Activated naive CD4-positive, alpha-beta T cell treated with Interleukin-2 at 50 U/mL for 16 hours (primary cell): Measurements from ENCODE around the gene ZNF195.
"Not testable (repeated sequence)": the region's sequence is repeated elsewhere in the genome, so short reads cannot be mapped to it uniquely, and the experiment has no call there.

ENCODE experiments used
- DNase-seq: peaks from one replicate; pipeline ENCODE4 v3.0.0-alpha.2; 2020

Gene ZNF195

DNA sequence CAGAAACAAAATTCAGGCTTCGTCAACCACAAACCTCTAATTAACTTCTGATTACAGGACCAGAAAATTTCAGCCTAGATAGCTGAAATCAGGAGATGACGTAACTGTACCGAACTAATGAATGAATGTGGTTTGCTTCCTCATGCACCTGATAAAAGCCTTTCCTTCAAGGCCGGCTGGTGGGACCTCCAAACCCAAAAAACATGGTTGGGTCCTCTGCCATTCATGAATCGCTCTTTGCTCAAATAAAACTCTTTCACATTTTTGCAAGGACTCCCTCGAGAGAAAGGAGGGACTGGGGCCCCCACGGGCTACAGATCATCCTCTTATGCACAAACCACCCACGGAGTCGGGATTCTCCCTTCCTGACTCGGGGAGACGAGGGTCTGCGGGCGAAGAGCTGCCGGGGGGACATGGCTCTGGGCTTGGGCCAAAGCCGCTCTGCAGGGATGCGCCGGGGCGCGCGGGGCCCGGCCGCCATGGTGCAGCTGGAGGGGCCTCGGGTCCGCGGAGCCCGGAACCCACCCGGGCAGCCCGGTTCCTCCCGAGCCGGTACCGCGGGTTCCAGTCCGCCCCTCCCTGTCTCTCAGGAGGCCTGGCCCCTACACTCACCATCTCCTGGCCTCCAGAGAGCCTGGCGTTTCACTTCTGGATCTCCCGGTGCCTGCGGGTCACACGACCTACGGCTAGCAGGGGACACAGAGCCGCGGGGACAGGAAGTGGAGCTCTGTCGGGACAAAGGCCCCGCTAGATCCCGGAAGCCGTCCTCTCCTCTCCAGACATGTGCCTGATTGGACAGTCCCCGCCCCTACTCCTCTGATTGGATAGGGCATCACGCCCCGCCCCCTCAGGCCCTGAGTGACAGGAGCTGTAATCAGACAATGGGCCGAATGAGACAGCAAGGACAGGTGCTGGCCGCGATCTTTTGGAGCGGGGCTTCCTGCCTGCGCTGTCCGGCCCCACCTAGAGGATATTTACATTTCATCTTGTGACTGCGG, at the start of gene ZNF195:
Gene ZNF195, minus strand, starts transcription at position 721 of the 998 bp plus-strand sequence. Its CDS starts 106 bp downstream, at position 615.
- DNase-seq, result peak; percentile 99

GRCh38 chr11:3428076-3428475, 49.1 kb upstream of the ZNF195 start:
- not testable (repeated sequence) for DNase-seq

DNA sequence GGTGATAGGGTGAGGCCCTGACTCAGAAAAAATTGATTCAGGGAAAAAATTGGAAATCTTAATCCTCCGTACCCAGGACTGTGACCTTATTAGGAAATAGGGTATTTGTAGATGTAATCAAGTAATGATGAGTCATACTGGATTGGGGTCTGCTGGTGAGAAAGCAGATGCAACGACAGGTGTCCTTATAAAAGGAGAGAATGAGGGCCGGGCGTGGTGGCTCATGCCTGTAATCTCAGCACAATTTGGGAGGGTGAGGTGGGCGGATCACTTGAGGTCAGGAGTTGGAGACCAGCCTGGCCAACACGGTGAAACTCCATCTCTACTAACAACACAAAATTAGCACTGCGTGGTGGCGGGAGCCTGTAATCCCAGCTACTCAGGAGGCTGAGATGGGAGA, 47.6 kb upstream of the ZNF195 start:
- not testable (repeated sequence) for DNase-seq

GRCh38 chr11:3423928-3424327, 45.0 kb upstream of the ZNF195 start:
- not testable (repeated sequence) for DNase-seq

DNA sequence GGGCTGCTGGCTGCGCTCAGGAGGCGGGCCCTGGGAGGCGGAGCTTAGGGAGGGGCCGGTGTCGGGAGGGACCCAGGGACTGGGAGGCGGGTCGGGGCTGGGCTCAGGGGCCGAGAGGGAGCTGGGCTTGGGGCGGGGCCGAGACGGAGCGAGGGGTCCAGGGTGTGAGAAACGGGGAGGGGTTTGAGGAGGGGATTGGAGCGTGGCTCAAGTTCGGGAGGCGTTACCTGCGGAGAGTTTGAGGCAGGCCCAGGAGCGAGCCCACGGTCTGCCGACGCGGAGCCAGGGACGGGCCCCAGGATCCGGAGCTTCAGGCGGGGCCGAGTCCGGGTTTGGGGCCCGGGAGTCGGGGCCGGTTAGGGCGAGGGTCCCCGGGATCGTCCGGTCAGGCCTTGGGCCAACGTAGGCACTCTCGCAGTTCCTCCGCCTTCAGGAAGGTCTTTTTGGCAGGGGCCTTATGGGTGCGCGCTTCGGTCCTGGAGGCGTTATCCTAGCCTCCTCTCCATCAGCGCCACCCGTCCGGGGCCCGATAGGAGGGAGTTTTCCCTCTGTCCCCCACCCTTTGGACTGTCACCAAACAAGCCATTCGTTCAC, 44.3 kb upstream of the ZNF195 start:
- not testable (repeated sequence) for DNase-seq

DNA sequence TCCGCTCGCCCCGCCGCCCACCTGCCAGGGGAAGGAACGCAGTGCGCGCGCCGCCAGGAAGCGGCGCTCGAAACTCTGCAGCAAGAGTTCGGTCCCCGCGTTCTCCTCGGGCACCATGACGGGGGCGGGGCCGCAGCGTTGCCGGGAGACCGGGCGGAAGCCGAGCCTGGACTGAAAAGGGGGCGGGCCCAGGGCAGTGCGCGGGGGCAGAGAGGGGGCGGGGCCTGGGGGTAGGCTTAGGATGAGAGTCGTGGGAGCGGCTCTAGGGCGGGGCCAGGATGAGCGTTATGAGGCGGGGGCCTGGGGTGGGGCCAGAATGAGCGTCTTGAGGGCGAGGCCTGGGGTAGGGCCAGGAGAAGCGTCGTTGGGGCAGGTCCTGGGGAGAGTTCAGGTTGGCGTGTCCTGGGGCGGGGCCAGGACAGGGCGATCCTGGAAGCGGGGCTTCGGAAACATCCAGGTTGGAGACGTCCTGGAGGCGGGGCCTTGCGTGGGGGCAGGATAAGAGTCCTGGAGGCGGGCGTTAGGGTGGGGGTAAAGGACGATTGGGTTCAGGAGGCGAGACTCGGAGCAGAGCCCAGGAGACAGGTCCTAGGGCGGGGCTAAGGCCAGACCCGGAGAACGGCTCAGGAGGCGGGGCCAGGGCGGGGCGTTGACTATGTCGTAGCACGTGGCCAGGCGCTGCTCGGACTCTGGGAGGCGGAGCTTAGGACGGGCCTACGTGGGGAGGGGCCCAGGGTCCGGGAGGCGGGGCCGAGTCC, 43.6 kb upstream of the ZNF195 start:
- peak; percentile 100 for DNase-seq

- peak; percentile 14 for DNase-seq
These were observed 42.8 kb upstream of the ZNF195 start for GRCh38 chr11:3421608-3422379.

DNA sequence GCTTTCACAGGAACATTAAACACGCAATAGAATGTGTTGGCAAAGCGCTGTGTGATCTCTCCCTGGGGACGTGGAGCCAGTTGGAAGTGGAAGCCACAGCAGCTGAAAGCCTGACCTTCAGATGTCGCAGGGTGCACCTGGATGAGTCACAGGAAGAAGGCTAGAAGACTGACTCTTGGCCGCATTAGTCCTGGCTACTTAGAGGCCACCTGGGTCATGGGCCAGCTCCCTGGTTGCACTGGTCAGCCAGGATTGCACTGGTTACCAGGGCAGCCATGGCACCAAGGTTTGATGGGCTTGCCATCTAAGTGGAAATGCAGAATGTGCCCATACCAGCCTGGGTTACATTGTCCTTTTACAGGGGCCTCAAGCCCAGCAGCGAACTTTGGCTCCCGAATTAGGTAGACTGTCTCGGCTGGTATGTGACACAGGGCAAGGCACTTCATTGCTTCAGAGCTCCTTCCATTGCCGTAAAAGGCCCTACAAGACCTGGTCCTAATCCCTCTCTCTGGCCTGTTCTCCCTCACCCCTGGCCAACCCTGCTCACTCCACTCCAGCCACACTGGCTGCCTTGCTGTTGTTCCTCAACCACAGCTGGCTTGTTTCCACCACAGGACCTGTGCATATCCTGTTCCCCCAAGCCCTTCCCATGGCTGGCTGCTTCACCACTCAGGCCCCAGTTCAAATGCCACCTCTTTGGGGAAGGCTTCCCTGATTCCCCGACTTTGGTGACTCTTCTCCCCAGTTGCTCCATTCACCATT, 41.5 kb upstream of the ZNF195 start:
- DNase-seq, result not testable (repeated sequence)

DNA sequence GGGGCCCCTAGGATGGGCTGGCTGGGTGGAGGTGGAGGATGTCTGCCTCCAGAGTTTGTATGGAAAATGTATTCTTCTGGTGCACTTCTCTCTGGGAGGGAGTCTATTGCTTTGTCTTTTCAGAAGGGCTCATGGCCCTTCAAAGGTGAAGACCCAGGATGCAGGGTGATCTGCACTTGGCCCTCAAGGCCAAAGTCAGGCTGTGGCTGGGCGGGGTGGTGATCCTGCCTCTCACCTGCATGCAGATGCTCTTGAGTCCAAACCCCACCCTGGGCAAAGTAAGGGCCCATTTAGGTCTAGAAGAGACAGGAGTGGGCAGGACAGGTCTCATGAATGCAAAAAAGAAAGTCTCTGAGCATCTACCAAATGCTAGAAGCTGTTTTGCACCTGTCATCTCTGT, 40.5 kb upstream of the ZNF195 start:
- not testable (repeated sequence) for DNase-seq

- DNase-seq, result peak; percentile 66
These were observed 38.1 kb upstream of the ZNF195 start for GRCh38 chr11:3417047-3417446.

DNA sequence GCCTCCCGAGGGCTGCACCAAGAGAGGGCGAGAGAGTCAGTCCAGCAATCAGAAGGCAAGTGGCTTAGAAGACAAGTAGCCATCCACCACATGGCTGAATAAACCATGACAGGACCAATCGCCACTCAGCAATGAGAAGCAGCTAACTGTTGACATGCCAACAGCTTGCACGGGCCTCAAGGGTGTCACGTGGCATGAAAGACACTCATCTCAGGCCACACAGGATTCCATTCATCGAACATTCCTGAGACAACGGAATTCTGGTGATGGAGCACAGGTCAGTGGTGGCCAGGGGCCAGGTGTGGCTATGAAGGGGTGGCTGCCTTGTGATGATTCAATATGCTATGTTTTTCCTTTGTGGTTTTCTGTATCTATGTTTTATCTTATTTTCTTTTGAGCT, 36.4 kb upstream of the ZNF195 start:
- not testable (repeated sequence) for DNase-seq

DNA sequence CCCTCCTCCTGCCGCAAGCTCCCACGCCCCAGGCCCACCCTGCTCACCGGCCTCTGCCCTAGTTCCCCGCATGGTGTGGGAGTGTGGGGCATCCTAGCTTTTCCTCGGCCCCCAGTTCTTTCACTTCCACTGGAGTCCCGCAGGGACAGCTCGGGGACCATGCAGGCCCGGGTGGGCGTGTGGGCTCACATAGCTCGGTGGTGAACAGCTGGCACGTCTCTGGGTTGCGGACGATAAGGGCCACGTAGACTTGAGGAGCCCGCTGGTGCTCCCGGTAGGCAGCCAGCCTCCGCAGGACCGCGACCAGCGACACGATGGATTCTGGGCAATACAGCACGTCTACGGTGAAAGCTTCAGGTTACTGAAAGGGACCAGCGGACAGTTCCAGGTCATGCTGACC, 34.7 kb upstream of the ZNF195 start:
- not testable (repeated sequence) for DNase-seq

DNA sequence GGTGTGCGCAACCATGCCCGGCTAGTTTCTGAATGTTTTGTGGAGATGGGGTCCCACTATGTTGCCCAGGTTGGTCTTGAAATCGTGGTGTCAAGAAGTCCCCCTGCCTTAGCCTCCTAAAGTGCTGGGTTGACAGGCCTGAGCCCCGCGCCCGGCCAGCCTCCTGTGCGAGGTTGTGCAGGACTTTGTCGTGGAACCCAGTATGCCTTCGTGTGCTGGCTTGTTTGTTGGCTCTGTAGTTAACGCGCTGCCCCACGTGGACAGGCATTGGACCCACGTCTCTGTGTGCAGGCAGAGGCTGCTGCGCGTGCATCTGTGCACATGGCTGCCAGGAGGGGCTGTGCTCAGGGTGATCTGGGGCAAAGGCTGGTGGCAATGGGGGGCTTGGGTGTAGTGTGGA, 33.9 kb upstream of the ZNF195 start:
- no peak for DNase-seq

DNA sequence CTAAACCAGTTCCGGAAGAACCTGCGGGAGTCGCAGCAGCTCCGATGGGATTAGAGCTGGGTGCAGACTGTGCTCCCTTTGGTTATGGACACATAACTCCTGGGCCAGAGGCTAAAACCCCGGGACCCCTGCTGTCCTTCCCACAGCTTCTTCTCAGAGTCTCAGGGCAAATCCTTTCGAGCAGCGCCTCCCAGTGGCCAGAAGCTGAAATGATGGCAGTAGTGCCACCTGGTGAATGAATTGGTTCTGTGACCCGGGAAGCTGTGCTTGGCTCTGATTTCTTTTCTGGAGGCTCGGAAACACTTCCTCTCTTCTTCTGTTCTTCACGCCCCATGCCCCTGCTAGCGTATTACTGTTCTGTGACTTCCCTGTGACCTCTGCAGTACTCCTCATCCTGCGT, 29.8 kb upstream of the ZNF195 start:
- DNase-seq, result peak; percentile 79

- not testable (repeated sequence) for DNase-seq
These were observed 29.2 kb upstream of the ZNF195 start for GRCh38 chr11:3408058-3408605.

DNA sequence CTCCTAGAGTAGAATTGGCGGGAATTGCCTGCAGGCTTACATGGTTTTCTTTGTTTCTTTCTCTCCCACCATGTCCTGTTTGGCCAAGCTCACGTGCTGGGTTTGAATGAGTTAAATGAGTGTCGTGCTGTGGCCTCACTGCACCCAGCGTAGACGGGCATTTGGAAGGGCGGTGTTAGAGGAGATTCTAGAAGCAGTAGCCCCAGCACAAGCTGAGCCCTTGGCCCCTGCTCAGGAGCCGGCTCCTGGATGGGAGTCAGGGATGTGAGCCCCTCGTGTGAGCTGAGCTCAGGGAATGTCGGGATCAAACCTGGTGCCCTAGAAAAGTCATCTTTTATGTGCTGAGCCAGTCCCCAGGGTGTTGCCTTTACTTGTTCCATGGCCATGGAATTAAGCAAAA, 28.0 kb upstream of the ZNF195 start:
- not testable (repeated sequence) for DNase-seq

DNA sequence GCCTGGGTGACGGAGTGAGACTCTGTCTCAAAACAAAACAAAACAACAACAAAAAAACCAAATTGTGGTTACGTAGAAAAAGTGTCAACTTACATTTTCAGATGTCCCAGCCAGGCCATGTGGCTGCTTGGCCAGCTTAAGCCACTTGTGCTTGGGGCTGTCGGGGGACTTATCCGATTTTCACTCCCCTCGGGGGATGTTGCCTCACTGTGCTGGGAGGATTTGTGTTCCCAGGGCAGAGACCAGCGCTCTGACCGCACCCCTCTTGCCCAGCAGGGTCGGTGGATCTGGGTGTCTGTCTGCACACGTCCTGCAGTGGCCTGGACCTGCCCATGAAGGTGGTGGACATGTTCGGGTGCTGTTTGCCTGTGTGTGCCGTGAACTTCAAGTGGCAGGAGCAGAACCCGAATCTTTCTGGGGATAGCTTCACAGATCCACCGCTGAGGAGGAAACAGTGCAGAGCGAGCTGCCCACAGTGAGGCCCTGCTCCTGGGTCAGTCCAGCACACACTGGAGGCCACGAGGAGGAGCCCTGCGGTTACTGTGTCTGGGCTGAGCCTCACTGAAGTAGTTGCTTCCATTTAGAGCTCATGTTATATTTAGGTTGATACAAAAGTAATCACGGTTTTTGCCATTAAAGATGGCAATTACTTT, 27.4 kb upstream of the ZNF195 start:
- DNase-seq, result not testable (repeated sequence)

- DNase-seq, result not testable (repeated sequence)
These were observed 25.4 kb upstream of the ZNF195 start for GRCh38 chr11:3404076-3404925.

GRCh38 chr11:3402861-3403250, 23.9 kb upstream of the ZNF195 start:
- DNase-seq, result not testable (repeated sequence)
